Measurements from ENCODE around the gene ENOSF1. TPM values are rescaled to one million over a fixed set of nuclear protein-coding genes. Genes with fewer than 3 reads are reported as not detected.
A peak's percentile ranks its signal among the peaks of the same experiment; 100 is the strongest.
"Not testable (repeated sequence)": the region's sequence is repeated elsewhere in the genome, so short reads cannot be mapped to it uniquely, and the experiment has no call there.

ENOSF1 gene
- 1 to 10 TPM in 5 of 6 donors, under 1 TPM in 1; 0.53 to 6.6 (median 1.3) TPM for polyA plus RNA-seq (ENCODE audit: low read depth in 6 of 6)

GRCh38 chr18:712401-713134, at the start of gene ENOSF1:
Gene ENOSF1, minus strand, starts transcription at chr18:712630. Its CDS starts 43 bp downstream, at chr18:712587.
- H3K4me1 Mint-ChIP-seq = peaks cover 10 to 12% (median 12%) of the 10 kb centered on the region in 3 donors
- H3K27me3 Mint-ChIP-seq = peaks cover 17 to 25% (median 24%) of the 10 kb centered on the region in 3 donors
- H3K27ac Mint-ChIP-seq = peak within 1 kb of the TSS in 5 of 6 donors; percentile 30 to 93 (median 85)
- H3K36me3 Mint-ChIP-seq = peaks cover 0 to 13% of the 10 kb centered on the region in 2 donors
- H3K4me3 Mint-ChIP-seq = peak within 1 kb of the TSS; percentile 69 to 92 (median 86)
- peaks cover 0 to 7% (median 0%) of the 10 kb centered on the region in 7 donors for H3K9me3 Mint-ChIP-seq
- peak; percentile 45 for DNase-seq
- peak; percentile 55 to 59 for ATAC-seq (ENCODE audit: low read depth in 2 of 2)

- H3K4me1 Mint-ChIP-seq; H3K36me3 Mint-ChIP-seq; H3K4me3 Mint-ChIP-seq; H3K27ac Mint-ChIP-seq; ATAC-seq (ENCODE audit: low read depth in 2 of 2); DNase-seq: not testable (repeated sequence)
- Mint-ChIP-seq H3K9me3 (peaks cover 0 to 12% (median 0%) of the 10 kb centered on the region in 7 donors), H3K27me3 (peaks cover 12 to 25% (median 13%) of the 10 kb centered on the region in 3 donors)
Measured at GRCh38 chr18:759864-760263, 47.4 kb upstream of the ENOSF1 start.

GRCh38 chr18:755506-755905, 43.1 kb upstream of the ENOSF1 start:
- DNase-seq = no peak
- H3K36me3 Mint-ChIP-seq = no peaks in the 10 kb centered on the region

GRCh38 chr18:754656-755055, 42.2 kb upstream of the ENOSF1 start:
- peaks cover 0 to 7% (median 0%) of the 10 kb centered on the region in 7 donors for H3K9me3 Mint-ChIP-seq
- no peak for DNase-seq
- ATAC-seq (ENCODE audit: low read depth in 2 of 2) = no peak
- peaks cover 6 to 13% (median 8%) of the 10 kb centered on the region in 3 donors for H3K27me3 Mint-ChIP-seq
- no peak overlapping the region for H3K27ac Mint-ChIP-seq
- no peaks in the 10 kb centered on the region for H3K4me1 Mint-ChIP-seq
- H3K4me3 Mint-ChIP-seq = no peak overlapping the region
- H3K36me3 Mint-ChIP-seq = no peaks in the 10 kb centered on the region

More at GRCh38 chr18:755506-755905, 43.1 kb upstream of the ENOSF1 start:
- H3K27ac Mint-ChIP-seq = no peak overlapping the region
- H3K4me3 Mint-ChIP-seq = no peak overlapping the region
- H3K4me1 Mint-ChIP-seq = no peaks in the 10 kb centered on the region
- H3K9me3 Mint-ChIP-seq = peaks cover 0 to 7% (median 0%) of the 10 kb centered on the region in 7 donors
- ATAC-seq (ENCODE audit: low read depth in 2 of 2) = no peak
- H3K27me3 Mint-ChIP-seq = peaks cover 6 to 14% (median 8%) of the 10 kb centered on the region in 3 donors

- H3K4me1 Mint-ChIP-seq = no peaks in the 10 kb centered on the region
- H3K27me3 Mint-ChIP-seq = peaks cover 0 to 11% (median 6%) of the 10 kb centered on the region in 3 donors
- H3K36me3 Mint-ChIP-seq = no peaks in the 10 kb centered on the region
- no peak overlapping the region for H3K27ac Mint-ChIP-seq
- H3K4me3 Mint-ChIP-seq = no peak overlapping the region
- DNase-seq (no peak), ATAC-seq (ENCODE audit: low read depth in 2 of 2) (no peak)
- no peaks in the 10 kb centered on the region for H3K9me3 Mint-ChIP-seq
Measured at GRCh38 chr18:750456-750855, 38.0 kb upstream of the ENOSF1 start.

- peaks cover 5 to 11% (median 6%) of the 10 kb centered on the region in 3 donors for H3K27me3 Mint-ChIP-seq
- no peaks in the 10 kb centered on the region for H3K36me3 Mint-ChIP-seq
- H3K4me3 Mint-ChIP-seq = no peak overlapping the region
- ATAC-seq (ENCODE audit: low read depth in 2 of 2) (no peak), DNase-seq (no peak)
- H3K27ac Mint-ChIP-seq = no peak overlapping the region
- no peaks in the 10 kb centered on the region for H3K9me3 Mint-ChIP-seq
- H3K4me1 Mint-ChIP-seq = no peaks in the 10 kb centered on the region
Measured at GRCh38 chr18:744832-745597, 32.6 kb upstream of the ENOSF1 start.

DNA sequence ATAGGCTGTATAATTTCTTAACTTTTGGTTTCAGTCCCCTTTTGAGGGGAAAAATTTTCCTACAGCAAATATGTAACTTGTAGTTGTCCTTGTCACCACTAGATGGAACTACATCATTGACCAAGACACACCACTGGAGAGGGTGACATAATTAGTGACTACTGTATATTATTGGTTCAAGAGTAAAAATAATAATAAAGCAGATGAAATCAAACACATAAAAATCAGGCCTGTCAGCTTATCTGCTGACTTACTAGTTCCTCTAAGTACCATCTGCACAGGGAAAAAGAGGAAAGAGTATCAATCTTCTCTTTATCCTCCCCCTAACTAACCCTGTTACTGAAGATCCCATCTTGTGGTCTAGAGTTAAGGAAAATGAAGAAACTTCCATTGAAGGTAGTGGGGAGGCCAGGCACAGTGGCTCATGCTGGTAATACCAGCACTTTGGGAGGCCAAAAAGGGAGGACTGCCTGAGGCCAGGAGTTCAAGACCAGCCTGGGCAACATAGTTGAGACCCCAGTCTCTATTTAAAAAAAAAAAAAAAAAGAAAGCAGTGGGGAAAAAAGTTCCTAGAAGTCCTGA, 29.6 kb upstream of the ENOSF1 start:
- Mint-ChIP-seq H3K27ac (no peak overlapping the region), H3K4me3 (no peak overlapping the region), H3K4me1 (no peaks in the 10 kb centered on the region), H3K36me3 (no peaks in the 10 kb centered on the region), H3K27me3 (peaks cover 4 to 6% (median 5%) of the 10 kb centered on the region in 3 donors), H3K9me3 (no peaks in the 10 kb centered on the region)
- ATAC-seq (ENCODE audit: low read depth in 2 of 2) = peak; percentile 27 to 37
- peak; percentile 2 for DNase-seq

GRCh38 chr18:732371-732770, 19.9 kb upstream of the ENOSF1 start:
- Mint-ChIP-seq H3K4me3 (no peak overlapping the region), H3K9me3 (peaks cover 0 to 4% (median 0%) of the 10 kb centered on the region in 7 donors), H3K27me3 (peaks cover 3 to 8% (median 8%) of the 10 kb centered on the region in 3 donors), H3K27ac (peak overlapping the region in 1 of 6 donors; percentile 52), H3K36me3 (no peaks in the 10 kb centered on the region), H3K4me1 (no peaks in the 10 kb centered on the region)
- no peak for DNase-seq
- no peak for ATAC-seq (ENCODE audit: low read depth in 2 of 2)

DNA sequence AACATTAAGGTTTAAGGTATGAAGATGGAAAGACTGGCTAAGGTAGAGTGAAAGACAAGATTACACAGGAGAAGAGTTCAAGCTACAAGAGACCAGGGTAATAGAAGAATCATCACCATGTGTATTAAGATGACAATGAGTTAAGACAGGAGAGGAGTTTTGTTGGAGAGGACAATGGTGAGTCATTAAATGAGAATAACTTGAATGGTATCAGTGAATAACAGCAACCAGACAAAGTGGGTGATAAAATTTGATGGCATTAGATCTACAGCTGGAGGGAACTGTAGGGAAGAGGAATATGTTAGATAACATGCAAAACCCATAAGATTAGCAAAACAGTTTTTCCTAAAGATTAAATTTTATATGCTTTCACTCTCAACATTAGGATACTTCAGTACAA, 18.8 kb upstream of the ENOSF1 start:
- H3K4me3 Mint-ChIP-seq = no peak overlapping the region
- DNase-seq (no peak), ATAC-seq (ENCODE audit: low read depth in 2 of 2) (no peak)
- no peak overlapping the region for H3K27ac Mint-ChIP-seq
- peaks cover 5 to 8% (median 8%) of the 10 kb centered on the region in 3 donors for H3K27me3 Mint-ChIP-seq
- H3K36me3 Mint-ChIP-seq = no peaks in the 10 kb centered on the region
- no peaks in the 10 kb centered on the region for H3K4me1 Mint-ChIP-seq
- H3K9me3 Mint-ChIP-seq = peaks cover 0 to 4% (median 0%) of the 10 kb centered on the region in 7 donors

DNA sequence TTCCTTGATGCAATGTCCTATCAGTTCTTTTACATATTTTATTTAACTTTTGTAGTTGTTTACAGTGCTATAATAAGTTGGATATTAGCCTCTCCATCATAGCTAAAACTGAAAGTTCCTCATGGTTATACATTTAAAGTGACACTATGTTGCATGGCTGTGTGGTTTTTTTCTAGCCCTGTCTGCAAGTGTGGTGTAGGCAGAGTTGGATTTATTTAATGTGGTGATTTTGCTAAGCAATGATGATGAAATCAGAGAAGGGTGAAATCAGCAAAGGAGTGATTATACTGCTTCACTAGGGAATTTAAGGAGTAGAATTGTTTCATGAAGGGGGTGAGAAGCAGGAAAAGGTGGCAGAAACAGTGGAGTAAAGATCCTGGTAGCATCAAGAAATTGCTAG, 18.3 kb upstream of the ENOSF1 start:
- peaks cover 5 to 8% (median 8%) of the 10 kb centered on the region in 3 donors for H3K27me3 Mint-ChIP-seq
- H3K4me3 Mint-ChIP-seq = no peak overlapping the region
- H3K27ac Mint-ChIP-seq = no peak overlapping the region
- peaks cover 0 to 4% (median 0%) of the 10 kb centered on the region in 7 donors for H3K9me3 Mint-ChIP-seq
- no peak for DNase-seq
- no peaks in the 10 kb centered on the region for H3K36me3 Mint-ChIP-seq
- H3K4me1 Mint-ChIP-seq = no peaks in the 10 kb centered on the region
- no peak for ATAC-seq (ENCODE audit: low read depth in 2 of 2)

DNA sequence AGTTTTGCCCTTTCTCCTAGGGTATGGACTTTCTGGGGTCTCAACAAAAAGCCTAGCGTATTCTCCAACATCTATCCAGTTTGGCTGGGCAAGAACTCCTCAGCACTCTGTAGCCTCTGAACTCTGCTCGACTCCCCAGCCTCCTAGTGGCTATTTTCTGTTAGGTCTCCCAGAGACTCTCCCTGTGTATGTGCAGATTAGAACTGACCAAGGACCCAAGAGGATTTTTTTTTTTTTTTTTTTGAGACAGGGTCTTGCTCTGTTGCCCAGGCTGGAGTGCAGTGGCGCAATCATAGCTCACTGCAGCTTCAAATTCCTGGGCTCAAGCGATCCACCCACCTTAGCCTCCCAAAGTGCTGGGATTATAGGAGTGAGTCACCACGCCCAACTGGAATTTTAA, 17.7 kb upstream of the ENOSF1 start:
- not testable (repeated sequence) for H3K4me3 Mint-ChIP-seq; DNase-seq; ATAC-seq (ENCODE audit: low read depth in 2 of 2); H3K27me3 Mint-ChIP-seq; H3K36me3 Mint-ChIP-seq; H3K9me3 Mint-ChIP-seq; H3K27ac Mint-ChIP-seq; H3K4me1 Mint-ChIP-seq

GRCh38 chr18:725646-726045, 13.2 kb upstream of the ENOSF1 start:
- no peak for DNase-seq
- ATAC-seq (ENCODE audit: low read depth in 2 of 2) = no peak
- peaks cover 0 to 4% (median 0%) of the 10 kb centered on the region in 7 donors for H3K9me3 Mint-ChIP-seq
- H3K4me3 Mint-ChIP-seq = no peak overlapping the region
- H3K4me1 Mint-ChIP-seq = peaks cover 0 to 3% (median 0%) of the 10 kb centered on the region in 3 donors
- no peak overlapping the region for H3K27ac Mint-ChIP-seq
- H3K36me3 Mint-ChIP-seq = no peaks in the 10 kb centered on the region
- peaks cover 1 to 5% (median 3%) of the 10 kb centered on the region in 3 donors for H3K27me3 Mint-ChIP-seq

- Mint-ChIP-seq H3K4me3 (no peak overlapping the region), H3K9me3 (peaks cover 0 to 2% (median 0%) of the 10 kb centered on the region in 7 donors), H3K4me1 (peaks cover 0 to 3% (median 0%) of the 10 kb centered on the region in 3 donors), H3K27ac (no peak overlapping the region), H3K36me3 (no peaks in the 10 kb centered on the region), H3K27me3 (peaks cover 0 to 5% (median 0%) of the 10 kb centered on the region in 3 donors)
- ATAC-seq (ENCODE audit: low read depth in 2 of 2) = no peak
- no peak for DNase-seq
Measured at GRCh38 chr18:723541-724080, 11.2 kb upstream of the ENOSF1 start.
